Smooth muscle cell of the brain vasculature (primary cell): ENCODE measurements around the gene WWOX.

ENCODE experiments used
- DNase-seq: peaks from one replicate; pipeline ENCODE4 v3.0.0-alpha.2; 2012; ENCODE audit warnings: low read depth, low spot score

Gene WWOX

DNA sequence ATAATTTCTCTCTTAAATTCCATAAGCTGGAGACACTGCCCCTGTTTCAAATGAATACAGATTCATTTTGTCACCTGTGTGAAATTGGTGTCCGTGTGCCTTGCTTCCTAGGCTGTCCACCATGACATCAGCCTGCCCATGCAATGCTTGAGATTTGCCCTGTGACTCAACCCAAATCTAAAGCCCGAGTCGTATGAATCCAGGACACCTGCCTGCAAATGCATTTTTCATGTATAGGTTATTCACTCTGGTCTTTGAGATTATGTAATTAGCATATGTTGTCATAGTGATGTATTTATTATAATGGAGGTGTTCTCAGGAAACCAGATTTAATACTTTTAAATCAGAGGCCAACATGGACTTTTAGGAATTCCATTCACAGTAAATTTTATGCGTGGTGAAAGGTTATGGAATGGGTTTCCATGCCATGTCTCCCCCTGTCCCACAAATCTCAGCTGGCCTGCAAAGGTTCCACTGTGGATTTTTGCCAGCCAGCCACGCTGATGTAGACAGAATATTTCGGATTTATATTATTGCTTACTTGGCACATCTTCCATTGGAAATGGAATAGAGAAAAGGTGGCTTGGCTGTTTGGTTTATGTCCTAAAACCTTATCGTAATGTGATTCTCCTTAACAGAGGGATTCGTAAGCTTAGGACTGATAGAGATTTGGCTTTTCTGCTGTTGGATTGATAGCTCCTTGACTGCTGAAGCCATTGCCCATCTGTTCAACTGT lies 551.1 kb downstream of the WWOX start:
- no peak for DNase-seq

DNA sequence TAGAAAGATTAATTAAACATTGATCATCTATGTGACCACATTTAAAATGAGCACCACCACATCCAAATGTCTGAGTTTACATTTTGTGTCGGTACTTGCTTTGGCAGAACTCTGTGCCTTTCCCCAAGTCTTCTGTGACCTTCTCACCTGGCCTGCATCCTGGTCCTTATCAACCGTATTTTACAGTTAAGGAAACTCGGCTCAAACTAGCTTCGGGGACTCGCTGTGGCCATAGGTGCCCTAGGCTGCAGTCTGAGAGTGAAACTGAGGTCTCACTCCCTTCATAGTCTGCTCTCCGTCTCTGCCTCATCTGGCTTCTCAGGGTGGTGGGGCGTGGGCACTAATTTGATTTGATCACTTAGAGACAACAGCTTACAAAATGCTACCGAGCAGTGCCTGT lies 555.5 kb downstream of the WWOX start:
- no peak for DNase-seq

DNA sequence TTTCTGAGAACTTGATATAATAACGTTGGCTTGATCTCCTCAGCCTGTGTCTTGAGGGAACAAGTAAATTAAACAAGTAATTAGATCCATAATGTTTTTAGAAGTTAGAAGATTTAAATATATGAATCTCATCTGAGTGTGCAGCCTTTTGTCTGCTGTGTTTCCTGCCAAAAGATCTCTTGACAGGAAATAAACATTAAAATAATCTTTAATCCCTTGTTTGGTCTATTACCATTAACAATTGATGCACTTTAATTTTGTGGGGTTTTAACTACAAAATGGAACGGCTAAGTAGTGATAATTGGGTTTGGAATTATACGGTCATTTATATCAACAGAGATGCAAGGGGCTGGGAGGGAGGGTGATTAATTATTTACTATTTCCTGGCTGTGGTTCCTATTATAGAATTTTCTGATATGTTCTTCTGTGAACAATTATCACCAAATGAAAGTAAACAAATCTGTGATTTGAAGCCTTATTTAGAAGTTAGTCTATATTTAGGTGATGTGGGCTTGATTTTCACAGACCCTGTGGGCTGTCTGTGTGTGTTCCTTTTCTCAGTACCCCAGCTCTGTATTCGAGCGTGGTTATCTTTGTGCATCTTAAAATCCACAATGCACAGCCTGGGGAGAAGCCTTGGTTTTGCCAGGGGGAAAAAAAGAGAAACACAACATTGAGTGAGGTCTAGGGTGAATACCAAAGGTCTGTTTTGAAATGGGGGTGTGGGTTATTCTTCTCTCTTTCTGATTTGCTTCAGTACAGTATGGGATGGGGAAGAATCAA lies 556.1 kb downstream of the WWOX start:
- DNase-seq = no peak

DNA sequence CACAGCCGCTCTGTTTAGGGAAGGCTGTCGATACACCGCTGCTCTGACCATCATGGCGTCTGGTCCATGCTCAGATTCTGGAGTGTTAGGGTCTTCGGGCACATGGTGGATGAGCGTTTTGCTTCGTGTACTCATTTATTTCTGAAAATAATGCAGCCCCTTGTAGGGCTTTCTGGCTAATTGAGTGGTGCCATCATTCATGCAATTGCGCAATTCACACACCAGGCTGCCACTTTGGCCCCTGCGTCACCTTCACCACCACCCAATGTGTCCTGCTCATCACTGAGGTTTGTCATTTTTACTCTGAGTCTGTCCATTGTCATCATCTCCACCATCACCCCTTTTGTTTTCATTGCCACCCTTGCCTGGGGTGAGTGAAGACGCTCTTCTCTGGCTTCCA lies 557.4 kb downstream of the WWOX start:
- DNase-seq = no peak

DNA sequence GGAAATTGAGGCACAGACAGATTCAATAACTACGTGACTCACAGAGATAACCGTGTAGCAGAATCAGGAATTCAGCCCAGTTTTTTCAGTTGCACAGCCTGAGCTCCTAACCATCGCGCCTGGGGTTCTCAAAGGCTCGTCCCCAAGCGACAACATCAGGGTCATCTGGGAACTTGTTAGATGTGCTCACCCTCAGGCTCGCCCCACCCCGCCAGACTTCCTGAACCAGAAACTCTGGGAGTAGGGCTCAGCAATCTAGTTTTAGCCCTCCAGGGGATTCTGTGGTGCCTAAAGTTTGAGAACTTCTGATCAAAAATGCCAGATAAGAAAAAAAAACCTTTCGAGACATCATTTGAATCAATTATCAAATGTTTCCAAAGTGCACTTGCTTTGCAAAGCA lies 559.8 kb downstream of the WWOX start:
- DNase-seq = no peak

DNA sequence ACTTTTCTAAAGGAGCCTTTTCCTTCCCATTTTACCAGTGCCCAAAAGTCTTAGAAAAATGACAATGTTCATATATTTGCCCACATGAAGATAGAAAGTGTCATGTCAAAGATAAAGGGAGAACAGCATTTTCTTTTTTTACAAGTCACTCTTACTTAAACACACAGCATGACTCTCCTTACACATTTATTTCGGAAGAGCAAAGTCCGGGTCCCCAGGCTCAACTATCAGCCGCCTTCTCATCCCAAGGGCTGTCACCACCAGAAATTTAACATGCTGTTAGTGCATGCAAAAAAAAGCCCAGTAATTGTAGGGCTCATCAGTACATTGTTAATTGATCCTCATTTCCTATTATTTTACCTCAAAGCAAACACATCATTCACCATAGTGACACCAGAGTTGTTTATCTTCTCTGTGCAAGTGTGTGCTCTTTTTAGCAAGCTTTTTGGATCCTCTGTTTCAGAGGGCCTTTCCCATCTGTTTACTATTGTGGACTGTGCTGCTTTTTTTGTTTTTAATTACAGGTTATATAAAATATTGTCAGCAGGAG lies 560.3 kb downstream of the WWOX start:
- DNase-seq = no peak

DNA sequence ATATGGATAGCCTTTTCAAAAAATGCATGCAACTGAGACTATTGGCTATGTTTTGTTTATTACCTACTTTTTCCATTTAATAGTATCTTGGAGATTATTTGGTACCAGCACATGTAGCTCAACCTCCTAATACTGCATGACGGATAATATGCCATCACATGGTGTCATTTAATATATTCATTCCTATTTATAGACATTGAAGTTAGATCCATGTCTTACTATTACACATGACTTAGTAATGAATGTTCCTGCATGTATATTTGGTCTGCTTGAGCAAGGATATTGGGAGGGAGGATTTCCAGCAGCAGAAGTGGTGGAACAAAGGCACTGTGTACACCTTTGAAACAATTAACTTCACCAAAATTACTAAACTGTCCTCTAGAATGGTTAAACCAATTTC lies 561.3 kb downstream of the WWOX start:
- no peak for DNase-seq

DNA sequence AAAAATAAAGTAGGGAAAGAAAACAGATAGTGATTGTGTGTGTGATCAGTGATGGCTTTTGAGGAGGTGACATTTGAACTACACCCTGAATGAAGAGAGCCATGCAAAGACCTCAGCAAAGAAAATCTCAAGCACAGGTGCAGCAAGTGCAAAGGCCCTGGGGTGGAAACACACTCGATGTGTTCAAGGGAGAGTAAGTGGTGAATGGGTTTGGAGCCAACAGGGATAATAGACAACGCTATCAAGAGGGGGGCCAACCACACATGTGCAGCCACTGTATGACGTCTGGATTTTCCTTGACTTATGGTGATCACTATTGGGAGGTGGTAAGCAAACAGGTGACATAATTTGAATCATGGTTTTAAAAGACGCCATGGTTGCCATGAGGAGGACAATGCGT lies 564.2 kb downstream of the WWOX start:
- DNase-seq = no peak

DNA sequence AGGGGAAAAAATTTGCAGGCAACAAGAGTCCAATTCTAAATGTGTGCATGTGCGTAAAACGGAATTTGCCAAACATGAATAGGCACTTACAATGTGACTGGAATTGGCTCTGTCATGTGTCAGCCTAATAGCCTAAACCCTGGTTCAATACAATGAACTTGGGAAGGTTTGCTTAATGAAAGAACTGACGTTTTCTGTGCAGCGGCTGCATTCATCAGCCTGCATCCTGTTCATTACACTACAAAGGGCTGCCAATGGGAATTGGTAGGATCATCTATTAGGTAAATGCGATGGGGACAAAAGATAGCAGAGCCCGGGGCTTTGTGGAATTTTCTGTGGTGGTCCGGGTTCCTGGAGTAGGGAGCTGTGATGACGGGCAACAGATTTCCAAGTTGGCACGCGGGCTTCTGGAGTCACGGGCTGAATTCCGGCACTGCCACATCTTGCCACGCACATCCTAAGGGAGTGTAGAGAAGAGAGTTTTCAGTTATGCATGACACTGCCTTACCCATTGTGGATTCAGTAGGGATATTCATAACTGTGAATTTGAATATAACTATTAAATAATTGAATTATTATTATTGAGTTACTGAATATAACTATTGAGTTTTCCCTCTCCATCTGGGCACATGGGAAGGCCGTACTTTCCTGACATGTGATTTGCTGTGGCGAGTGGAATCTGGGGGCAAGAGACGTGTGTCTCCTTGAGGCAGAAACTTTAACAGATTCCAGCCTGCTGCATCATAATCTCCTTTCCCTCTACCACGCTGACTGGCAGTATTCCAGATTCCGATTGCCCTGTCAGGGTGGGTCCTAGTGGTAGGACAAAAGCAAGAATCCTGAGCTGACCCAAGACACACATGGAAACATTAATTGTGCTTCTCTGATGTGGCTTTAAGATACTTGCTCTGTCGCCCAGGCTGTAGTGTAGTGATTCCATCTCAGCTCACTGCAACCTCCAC lies 565.6 kb downstream of the WWOX start:
- no peak for DNase-seq

DNA sequence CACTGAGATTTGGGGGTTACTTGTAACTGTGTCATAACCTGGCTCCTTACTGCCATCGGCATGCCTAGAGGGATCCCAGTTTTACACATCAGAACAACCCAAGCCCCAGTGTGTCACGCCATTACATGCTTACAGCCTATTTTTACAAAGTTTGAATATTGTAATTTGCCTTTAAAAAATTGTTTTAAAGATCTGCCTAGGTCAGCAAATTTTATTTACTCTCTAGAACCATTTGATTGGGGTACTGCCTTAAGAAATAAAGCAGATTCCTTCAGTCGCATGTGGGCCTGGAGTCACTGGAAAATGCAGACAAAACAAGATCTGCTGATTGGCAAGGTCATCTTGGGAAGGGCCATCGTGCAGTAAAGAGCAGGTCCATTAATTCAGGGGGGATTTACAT lies 566.9 kb downstream of the WWOX start:
- no peak for DNase-seq

DNA sequence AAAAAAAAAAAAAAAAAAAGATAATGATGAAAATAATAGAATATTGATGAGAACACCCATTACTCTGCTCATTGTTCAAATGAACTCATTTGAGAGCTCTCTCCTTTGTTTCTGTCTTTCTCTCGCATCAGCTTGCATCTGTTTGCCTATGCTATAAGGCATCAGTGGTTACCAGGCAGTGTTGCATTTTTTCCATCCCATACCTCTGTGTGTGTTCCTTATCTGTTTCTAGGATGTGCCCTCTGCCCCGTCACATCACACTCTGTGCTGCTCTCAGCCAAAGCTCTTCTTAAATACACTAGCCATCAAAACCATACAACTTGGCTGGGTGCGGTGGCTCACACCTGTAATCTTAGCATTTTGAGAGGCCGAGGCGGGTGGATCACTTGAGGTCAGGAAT lies 568.2 kb downstream of the WWOX start:
- no peak for DNase-seq

DNA sequence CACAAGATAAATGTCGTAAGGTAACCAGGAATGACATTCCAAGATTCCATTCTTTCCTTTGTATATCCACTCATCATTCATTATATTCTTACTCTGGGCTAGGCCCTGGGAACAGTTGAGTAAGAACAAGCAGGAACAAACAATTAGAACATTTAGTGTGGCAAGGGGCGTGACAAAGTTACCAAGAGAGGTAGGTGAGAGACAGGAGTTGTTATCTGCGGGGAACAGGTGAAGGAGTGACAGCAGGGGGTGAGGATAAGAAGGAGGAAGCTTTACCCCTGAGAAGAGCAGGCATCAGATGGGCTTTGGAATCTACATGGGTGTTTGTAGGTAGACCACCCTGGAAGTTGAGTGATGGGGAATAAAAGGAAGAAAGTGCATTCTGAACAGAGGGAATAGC lies 568.9 kb downstream of the WWOX start:
- no peak for DNase-seq

DNA sequence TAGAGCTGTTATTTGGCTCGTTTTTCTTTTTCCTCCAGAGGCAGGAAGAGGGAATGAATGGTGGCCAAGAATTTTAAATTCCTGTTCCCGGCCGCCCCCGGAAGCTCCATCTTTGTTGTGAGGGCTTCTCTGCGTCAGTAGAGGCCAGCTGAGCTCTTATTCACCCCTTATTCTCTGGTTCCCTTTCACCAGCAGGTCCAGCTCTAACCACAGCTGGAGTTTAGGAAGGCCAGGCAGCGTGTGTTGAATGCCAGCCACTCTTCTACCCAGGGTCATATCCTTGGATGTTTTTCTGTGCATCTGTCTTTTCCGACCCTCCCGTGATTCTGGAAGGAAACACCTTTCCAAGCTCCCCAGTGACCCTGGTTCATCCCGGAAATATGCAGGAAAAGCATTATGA lies 570.5 kb downstream of the WWOX start:
- no peak for DNase-seq

DNA sequence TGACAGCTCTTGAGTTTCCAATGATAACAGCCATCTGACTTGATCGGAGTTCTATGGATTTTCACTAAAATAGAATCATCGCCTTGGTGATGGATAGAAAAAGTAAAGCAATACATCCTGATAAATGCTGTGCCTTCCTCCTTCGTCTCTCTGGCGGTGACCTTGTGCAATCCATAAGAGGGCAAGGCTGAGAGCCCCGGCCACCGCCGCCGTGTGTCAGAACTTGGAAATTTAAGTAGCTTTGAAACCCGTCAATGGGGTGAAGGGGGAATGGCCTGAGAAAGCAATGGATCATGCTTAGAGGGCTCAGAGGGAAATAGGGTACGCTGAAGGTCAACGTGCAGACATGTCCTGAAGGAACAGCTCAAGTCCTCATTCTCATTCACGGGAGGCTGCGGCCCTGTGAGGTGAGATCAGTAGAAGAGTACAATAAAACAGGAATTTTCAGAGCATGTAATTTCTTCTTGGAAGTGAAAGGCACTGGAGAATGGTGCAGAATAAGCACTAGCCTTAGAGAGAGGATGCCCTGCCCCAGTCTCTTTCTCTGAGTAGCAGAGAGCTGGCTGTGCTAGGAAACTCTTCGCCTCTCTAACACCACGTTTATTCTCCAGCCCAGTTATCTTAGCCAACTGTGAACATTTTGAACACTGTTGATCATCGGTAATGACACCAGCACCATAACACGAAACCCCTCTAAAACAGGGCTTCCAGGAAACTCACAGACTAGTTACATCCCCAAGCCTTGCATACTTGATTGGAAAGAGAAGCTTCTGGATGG lies 573.5 kb downstream of the WWOX start:
- no peak for DNase-seq

DNA sequence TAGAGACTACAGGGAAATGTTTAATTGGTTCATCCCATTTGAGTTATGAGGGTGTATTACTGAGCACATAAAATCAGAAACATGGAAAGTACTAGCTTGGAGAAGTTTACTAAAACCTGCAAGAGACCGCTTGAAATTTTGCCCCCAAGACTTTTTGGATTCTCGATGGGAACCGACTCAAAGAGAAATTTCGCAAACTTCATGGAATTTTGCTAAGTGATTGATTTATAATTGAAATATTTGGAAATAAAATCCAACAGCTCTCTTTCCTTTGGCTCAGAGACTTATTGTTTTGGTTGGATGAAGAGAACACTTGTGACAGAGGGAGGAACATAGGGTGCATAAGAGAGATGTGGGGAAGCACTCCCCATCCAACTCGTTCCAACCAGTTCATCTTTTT lies 574.4 kb downstream of the WWOX start:
- no peak for DNase-seq

DNA sequence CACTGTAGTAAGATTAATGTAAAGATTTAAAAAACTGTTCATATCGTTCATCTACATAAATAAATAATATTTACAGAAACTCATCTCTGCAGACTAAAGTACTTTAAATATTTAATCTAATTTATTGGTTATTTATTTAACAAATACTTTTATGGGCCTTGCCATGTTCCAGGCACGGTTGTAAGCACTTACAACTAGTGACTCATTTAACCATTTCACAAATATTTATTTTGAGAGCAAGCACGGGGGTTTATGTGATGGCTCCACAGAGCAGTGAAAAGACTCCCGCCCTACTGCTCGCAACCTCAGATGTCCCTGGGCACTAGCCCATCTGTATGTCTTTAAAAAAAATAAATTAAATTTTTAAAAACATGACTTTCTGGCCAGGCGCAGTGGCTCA lies 575.9 kb downstream of the WWOX start:
- no peak for DNase-seq

DNA sequence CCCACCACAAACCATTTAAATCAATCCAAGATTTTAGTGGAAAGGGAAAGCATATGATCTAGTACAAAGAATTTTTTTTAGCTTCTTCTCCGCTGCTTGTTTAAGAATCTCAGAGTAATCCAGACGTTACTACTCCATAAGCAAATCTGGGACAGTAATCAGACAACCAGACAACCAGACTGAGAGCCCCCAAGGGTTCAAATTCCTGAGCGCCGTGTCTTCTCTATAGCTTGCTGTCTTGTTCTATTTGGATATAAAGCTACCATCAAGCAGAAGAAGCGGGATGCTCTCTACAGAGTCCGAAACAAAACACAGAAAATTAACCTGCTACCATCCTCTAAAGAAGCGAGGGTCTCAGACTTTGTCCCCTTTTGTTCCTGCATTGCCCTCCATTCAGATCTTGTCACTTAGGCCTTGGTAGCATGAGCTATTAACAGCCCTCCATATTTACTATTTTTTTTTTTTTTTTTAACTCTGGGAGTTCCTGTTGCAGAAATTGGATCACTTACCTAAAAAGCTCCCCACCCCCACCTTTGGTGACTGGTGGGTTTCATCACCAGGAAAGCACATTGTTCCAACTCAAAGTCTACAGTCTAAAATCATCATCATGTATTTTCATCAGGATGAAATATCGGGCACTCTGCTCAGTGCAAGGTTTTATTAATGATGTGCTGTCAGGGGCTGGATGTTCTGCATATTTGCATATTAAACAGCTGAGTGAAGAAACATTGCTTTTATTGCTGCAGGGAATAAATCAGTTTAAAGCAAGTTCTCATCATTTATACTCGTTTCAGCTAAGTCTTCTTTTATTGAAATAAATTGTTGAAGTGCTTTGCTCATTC lies 576.7 kb downstream of the WWOX start:
- no peak for DNase-seq

DNA sequence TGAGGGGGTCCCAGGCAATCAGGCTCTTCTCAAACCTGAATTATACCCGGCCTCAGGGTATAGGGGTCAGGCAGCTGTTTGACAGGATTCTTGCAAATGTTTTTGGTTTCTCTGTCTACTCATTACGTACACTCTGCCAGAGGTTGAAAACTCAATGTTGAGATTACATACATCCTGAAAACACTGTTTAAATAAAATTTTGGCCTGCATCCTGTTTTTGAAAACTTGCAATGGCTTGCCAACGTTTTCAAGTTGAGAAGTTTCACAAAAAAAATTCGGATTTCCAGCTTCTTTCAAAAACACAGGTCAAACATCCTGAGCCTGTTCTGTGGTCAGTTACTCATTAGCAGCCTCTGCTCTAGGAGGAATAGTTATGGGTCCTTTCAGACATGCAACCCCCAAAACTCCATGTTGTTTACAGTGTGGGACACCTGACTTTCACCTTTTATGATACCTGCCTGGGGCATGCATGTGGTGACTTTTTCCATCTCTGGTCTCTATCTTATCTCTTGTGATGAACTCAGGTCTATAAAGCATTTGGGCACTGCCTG lies 577.8 kb downstream of the WWOX start:
- no peak for DNase-seq

DNA sequence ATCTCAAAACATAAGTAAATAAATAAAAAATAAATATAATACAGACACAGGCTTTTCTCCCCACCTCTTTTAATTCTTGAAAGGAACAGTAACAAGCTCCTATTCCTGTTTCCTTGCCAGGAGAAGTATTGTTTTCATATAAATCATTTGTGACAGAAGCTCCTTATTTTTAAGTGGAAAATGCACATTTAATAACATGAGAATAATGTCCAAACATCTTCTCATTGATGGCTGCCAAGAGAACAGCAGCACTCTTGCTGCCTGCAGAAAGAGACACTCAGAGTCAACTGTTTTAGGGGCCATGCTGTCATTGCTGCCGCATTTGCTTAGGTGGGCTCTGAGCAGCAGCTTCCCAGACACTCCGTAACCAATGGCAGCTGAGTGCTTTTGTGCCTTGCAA lies 580.1 kb downstream of the WWOX start:
- DNase-seq = no peak

DNA sequence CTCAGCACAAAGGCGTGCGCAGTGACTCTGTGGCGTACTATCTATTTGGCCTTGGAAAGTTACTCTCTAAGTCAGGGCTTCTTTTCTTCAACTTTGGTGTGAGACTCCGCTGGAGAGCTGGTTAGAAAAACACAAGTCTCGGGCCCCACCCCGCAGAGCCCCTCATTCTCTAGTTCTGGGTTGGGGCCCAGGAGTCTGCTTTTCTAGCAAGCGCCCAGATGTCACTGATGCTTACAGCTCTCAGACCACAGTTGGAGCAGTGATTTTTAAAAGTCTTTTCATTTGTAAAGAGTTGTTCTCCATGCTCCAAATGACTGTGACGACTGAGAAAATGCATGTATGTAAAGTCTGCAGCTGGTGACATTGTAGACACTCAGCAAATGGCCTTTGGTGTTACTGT lies 582.3 kb downstream of the WWOX start:
- no peak for DNase-seq
